GM19395 (cell line): ENCODE results near the gene TCF7L1.
"Not testable (repeated sequence)": the region's sequence is repeated elsewhere in the genome, so short reads cannot be mapped to it uniquely, and the experiment has no call there.

ENCODE experiments used
- ATAC-seq: cut with Tn5 transposase; IDR thresholded peaks from one replicate; pipeline ENCODE4 v1.9.1; 2021; ENCODE audit warnings: mild to moderate bottlenecking, moderate library complexity; ENCODE audit not compliant: unreplicated experiment

The TCF7L1 gene

GRCh38 chr2:85132834-85133637, at the start of gene TCF7L1:
TSS of gene TCF7L1 (plus strand) at chr2:85133392. CDS start at chr2:85133685, 293 bp downstream.
- no peak for ATAC-seq

GRCh38 chr2:85085563-85085962, 47.6 kb upstream of the TCF7L1 start:
- no peak for ATAC-seq

DNA sequence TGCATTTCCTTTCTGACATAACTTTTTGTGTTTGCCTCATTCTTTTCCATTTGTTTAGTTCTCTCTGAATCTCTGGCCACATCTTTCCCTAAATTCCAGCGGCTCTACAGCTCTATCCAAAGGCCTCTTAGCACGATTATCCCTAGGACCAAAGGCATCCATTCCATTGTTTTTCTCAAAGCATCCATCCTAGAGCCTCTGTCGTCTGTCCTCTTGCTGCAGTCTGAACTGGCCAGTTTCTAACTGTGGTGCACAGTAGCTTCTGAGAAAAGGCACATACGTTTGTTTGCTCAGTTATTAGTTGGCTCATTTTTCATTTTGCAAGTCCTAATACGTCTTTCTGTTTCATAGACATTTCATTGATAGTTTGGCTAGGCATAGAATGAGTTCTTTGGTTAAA, 45.7 kb upstream of the TCF7L1 start:
- ATAC-seq = no peak

DNA sequence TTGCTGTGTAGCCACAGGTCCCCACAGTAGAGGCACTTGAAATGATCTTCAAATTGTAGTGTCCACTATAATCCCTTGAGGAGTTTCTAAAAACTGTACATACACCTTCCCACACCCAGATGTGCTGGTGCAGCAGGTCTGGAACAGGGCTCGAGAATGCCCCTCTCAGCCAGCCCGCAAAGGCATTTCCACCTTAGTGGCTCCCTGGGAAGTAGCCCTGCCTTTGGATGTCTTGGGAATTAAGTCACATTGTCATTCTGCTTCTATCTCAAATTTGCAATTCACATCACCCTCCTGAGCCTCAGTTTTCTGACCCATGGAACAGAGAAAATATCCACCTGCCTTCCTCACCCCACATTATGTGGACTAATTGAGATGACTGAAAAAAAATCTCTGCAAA, 44.3 kb upstream of the TCF7L1 start:
- ATAC-seq = no peak

DNA sequence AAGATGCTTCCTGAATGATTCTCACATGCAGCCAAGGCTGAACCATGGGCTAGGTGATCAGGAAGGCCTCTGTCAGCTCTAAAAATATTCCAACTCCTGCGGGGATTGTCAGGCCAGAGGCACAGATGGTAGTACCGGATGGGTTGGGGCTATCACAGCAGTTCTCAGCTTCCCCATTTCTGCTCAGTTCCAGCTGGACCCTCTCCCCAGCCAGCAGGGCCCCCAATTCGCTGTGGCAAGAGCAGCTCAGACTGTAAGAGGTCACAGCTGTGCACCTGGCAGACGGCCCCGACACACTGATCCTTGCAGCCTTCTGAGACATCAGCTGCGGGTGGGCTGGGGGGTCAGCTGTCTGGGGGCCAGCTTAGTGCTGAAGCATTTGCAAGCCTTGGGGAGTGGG, 43.6 kb upstream of the TCF7L1 start:
- ATAC-seq = no peak

DNA sequence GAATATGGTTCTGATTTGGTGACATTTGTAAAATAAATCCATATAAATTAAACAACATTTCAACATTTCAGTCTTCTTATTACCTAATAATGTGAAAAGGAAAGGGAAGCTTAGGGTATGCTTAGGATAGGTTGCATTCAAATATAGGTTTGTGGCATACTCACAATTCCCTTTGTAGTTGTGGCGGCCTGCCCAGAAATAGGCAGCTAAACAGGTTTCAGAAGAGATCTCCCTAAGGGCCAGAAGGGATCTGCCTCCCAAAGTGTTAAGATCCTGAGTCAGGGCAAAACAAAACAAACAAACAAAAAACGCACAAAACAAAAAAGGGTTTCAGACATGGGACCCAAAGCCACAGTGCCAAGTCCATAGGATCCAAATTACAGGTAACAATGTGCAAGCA, 41.4 kb upstream of the TCF7L1 start:
- no peak for ATAC-seq

DNA sequence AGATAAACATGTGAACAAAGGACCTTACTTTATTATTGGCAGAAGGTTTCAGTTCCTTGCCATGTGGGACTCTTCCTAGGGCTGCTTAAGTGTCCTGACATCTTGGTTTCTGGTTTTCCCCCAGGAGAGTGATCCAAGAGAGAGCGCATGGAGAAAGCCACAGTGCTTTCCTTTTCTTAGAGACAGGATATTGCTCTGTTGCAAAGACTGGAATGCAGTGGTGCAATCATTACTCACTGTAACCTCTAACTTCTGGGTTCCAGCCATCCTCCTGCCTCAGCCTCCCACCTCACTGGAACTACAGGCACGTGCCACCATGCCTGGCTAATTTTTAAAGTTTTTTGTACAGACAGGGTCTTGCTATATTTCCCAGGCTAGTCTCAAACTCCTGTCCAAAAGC, 38.1 kb upstream of the TCF7L1 start:
- ATAC-seq = no peak

DNA sequence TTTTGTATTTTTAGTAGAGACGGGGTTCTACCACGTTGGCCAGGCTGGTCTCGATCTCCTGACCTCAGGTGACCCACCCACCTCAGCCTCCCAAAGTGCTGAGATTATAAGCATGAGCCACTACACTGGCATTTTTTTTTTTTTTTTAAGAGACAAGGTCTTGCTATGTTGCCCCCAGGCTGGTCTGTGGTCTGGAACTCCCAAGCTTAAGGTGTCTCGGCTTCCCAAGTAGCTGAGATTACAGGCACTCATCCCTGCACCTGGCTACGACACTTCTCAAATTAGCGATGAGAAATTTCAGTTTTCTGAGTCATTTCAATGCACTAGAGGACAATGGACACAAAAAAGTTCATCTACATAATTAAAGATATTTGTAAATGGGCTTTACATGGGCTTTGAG, 36.6 kb upstream of the TCF7L1 start:
- no peak for ATAC-seq

DNA sequence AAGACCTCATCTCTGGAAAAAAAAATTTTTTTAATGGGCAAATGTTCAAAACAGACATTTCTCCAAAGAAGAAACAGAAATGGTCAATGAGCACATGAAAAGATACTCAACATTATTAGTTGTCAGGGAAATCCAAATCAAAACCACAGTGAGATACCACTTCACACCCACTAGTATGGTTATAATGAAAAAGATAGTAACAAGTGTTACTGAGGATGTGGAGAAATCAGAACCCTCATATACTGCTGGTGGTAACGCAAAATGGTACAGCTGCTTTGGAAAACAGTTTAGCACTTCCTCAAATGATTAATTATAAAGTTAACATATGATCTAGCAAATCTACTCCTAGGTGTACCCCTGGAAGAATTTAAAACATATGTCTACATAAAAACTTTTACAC, 29.0 kb upstream of the TCF7L1 start:
- ATAC-seq = no peak

- no peak for ATAC-seq
Observed at GRCh38 chr2:85106489-85107180, 26.6 kb upstream of the TCF7L1 start.

- no peak for ATAC-seq
Observed at GRCh38 chr2:85110991-85111560, 22.1 kb upstream of the TCF7L1 start.

- no peak for ATAC-seq
Observed at GRCh38 chr2:85111819-85112281, 21.3 kb upstream of the TCF7L1 start.

- no peak for ATAC-seq
Observed at GRCh38 chr2:85112906-85113625, 20.1 kb upstream of the TCF7L1 start.

- ATAC-seq = no peak
Observed at GRCh38 chr2:85114586-85115330, 18.4 kb upstream of the TCF7L1 start.

GRCh38 chr2:85116207-85116606, 17.0 kb upstream of the TCF7L1 start:
- ATAC-seq = no peak

DNA sequence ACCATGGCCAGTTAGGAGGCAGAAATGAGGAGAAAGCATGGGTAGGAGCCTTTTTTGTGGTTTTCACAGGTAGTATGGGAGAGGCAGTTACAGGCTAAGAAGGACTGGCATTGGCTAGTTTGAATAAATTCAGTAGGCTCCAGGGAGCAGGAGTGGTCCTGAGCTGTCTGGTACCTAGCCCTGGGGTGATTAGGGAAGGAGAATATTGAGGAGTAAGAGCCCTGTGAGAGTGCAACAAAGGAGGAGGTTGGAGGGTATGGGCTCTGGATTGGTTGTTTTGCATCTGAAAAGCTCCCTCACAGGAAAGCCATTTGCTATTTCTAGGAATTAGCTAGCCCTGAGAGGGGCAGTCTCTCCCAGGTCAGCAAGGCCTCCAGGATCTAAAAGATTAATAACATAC, 13.3 kb upstream of the TCF7L1 start:
- no peak for ATAC-seq

- no peak for ATAC-seq
Observed at GRCh38 chr2:85120363-85120762, 12.8 kb upstream of the TCF7L1 start.

DNA sequence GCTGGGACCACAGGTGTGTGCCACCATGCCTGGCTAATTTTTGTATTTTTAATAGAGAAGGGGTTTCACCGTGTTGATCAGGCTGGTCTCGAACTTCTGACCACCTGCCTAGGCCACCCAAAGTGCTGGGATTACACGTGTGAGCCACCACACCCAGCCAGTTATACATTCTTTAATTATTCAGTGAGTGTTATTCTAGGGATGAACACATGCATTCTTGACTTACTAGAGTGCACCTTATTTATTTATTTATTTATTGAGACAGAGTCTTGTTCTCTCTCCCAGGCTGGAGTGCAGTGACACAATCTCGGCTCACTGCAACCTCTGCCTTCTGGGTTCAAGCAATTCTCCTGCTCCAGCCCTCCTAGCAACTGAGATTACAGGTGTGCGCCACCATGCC, 6.7 kb upstream of the TCF7L1 start:
- ATAC-seq = not testable (repeated sequence)

GRCh38 chr2:85129861-85130260, 3.3 kb upstream of the TCF7L1 start:
- ATAC-seq = no peak

GRCh38 chr2:85130407-85130806, 2.8 kb upstream of the TCF7L1 start:
- ATAC-seq = no peak

DNA sequence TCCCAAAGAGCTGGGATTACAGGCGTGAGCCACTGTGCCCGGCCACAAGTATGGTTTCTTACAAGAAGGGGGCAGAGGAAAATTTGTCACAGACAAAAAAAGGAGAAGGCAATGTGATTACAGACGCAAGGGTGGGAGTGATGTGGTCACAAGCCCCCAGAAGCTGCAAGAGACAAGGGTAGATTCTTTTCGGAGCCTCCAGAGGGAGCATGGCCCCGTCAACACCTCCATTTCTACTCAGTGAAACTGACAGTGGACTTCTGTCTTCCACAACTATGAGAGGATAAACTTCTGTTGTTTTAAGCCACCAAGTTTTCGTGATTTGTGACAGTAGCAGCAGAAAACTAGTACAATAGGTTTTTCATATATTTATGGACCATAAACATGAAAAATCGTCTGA, 2.1 kb upstream of the TCF7L1 start:
- no peak for ATAC-seq
